Measurements from ENCODE around the gene BCL2.
"Not testable (repeated sequence)": the region's sequence is repeated elsewhere in the genome, so short reads cannot be mapped to it uniquely, and the experiment has no call there.

Gene BCL2

GRCh38 chr18:63257453-63257852 lies 62.1 kb downstream of the BCL2 start:
- DNase-seq: no peak

GRCh38 chr18:63255435-63255834 lies 64.1 kb downstream of the BCL2 start:
- no peak for DNase-seq

- DNase-seq: no peak
These were observed 64.7 kb downstream of the BCL2 start for GRCh38 chr18:63254716-63255399.

- DNase-seq: no peak
These were observed 65.9 kb downstream of the BCL2 start for GRCh38 chr18:63253428-63254372.

- no peak for DNase-seq
These were observed 66.6 kb downstream of the BCL2 start for GRCh38 chr18:63253014-63253413.

- DNase-seq: no peak
These were observed 69.8 kb downstream of the BCL2 start for GRCh38 chr18:63249771-63250170.

GRCh38 chr18:63247926-63248325 lies 71.6 kb downstream of the BCL2 start:
- DNase-seq: no peak

GRCh38 chr18:63247506-63247905 lies 72.1 kb downstream of the BCL2 start:
- no peak for DNase-seq

- no peak for DNase-seq
These were observed 74.0 kb downstream of the BCL2 start for GRCh38 chr18:63245600-63245999.

GRCh38 chr18:63244607-63245006 lies 75.0 kb downstream of the BCL2 start:
- no peak for DNase-seq

GRCh38 chr18:63241760-63242159 lies 77.8 kb downstream of the BCL2 start:
- no peak for DNase-seq

- DNase-seq: no peak
These were observed 78.3 kb downstream of the BCL2 start for GRCh38 chr18:63241317-63241712.

GRCh38 chr18:63240531-63241316 lies 78.8 kb downstream of the BCL2 start:
- DNase-seq: no peak

- no peak for DNase-seq
These were observed 80.9 kb downstream of the BCL2 start for GRCh38 chr18:63238693-63239075.

- no peak for DNase-seq
These were observed 81.5 kb downstream of the BCL2 start for GRCh38 chr18:63237881-63238692.

GRCh38 chr18:63236921-63237846 lies 82.4 kb downstream of the BCL2 start:
- DNase-seq: no peak

- no peak for DNase-seq
These were observed 83.2 kb downstream of the BCL2 start for GRCh38 chr18:63236406-63236805.

GRCh38 chr18:63235920-63236319 lies 83.6 kb downstream of the BCL2 start:
- not testable (repeated sequence) for DNase-seq

GRCh38 chr18:63234841-63235240 lies 84.7 kb downstream of the BCL2 start:
- no peak for DNase-seq

- DNase-seq: no peak
These were observed 85.1 kb downstream of the BCL2 start for GRCh38 chr18:63234432-63234831.

GRCh38 chr18:63233334-63233733 lies 86.2 kb downstream of the BCL2 start:
- no peak for DNase-seq
